ENCODE data around the gene FGD1.

DNA sequence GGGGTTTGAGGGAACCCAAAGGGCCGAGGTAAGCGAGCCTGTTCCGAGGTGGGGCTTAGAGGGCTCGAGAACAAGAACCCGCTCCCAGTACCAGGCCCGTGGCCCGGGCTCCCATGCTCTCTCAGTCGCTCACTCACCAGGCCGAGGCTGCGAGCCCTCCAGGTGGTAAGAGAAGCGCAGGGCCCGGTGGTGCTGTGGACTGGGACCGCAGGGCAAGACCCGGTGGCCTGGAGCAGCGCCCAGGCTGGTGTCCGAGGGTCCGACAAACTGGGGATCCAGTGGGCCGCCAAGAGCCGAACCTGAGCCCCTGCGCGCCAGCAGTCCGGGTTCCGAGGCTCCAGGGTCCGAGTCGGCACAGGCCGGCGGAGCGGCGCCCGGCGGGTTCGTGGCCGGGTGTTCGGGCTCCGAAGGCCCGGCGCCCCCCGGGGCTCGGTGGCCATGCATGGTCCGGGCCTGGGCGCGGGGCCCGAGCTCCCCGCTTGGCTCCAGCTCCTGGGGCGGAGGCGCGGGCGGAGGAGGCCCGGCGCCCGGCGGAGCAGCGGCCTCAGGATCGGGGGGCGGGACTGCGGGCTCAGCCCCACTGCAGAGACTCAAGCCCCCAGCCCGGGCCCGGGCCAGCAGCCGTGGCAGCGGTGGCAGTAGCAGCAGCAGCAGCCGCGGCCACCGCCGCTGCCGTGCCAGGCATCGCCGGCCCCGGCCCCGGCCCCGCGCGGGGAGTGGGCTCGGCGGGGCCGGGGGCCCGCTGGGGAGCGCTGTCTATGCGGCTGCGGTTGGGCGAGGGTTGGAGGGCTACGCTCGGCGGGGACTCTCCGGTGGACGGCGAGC is 833 bp downstream of the FGD1 start:
- TF ChIP-seq, protein P1, sequence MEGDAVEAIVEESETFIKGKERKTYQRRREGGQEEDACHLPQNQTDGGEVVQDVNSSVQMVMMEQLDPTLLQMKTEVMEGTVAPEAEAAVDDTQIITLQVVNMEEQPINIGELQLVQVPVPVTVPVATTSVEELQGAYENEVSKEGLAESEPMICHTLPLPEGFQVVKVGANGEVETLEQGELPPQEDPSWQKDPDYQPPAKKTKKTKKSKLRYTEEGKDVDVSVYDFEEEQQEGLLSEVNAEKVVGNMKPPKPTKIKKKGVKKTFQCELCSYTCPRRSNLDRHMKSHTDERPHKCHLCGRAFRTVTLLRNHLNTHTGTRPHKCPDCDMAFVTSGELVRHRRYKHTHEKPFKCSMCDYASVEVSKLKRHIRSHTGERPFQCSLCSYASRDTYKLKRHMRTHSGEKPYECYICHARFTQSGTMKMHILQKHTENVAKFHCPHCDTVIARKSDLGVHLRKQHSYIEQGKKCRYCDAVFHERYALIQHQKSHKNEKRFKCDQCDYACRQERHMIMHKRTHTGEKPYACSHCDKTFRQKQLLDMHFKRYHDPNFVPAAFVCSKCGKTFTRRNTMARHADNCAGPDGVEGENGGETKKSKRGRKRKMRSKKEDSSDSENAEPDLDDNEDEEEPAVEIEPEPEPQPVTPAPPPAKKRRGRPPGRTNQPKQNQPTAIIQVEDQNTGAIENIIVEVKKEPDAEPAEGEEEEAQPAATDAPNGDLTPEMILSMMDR (IDR thresholded peaks at IDR 0.05 in 4 of 5, conservative IDR thresholded peaks at IDR 0.05 in 1 of 5), result no peak
- TF ChIP-seq POLR2A (IDR thresholded peaks at IDR 0.05), result no peak

Measured in gastrocnemius medialis (tissue), 4 donors.